Stimulated activated CD8-positive, alpha-beta memory T cell treated with anti-CD3 and anti-CD28 coated beads, Interleukin-15, amount 100 ng/mL, for 1 hour (primary cell): ENCODE measurements around the gene CCDC197.
A peak's percentile ranks its signal among the peaks of the same experiment; 100 is the strongest.

ENCODE experiments used
- DNase-seq: peaks from one replicate; pipeline ENCODE4 v3.0.0-alpha.2; 2020; ENCODE audit warnings: low read depth

Gene CCDC197

GRCh38 chr14:94025720-94026119, 28.6 kb downstream of the CCDC197 start:
- no peak for DNase-seq

- DNase-seq = peak; percentile 90
These were observed 29.2 kb downstream of the CCDC197 start, which contains the start of gene OTUB2 for GRCh38 chr14:94026173-94026888. Gene OTUB2 (plus strand): TSS chr14:94026340. CDS start chr14:94026538, 198 bp downstream.

DNA sequence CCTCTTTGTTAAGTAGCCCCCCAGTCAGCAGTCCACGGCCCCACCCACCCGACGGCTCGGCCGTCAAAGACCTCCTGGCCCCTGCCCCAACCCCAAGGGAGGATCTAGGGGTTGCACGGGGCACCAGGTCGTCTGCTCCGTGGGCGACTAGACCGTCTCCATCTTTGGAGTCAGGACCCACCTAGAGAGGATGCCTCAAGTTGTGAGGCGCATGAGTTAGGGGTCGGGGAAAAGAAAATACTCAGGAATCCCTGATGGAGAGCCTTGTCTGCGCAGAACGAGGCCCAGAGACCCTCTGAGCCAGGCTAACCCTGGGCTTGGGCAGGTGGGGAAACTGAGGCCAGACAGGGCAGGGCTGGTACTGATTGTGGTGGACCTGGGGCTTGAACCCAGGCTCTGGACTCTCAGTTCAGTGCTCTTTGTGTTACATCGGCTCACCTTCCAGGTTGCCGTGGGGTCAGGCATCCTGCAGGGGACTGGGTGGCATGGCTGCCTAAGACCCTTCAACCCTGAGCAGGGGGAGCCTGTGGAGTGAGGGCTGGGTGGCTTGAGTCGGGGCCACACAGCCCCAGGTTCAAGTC, 29.9 kb downstream of the CCDC197 start:
- DNase-seq = no peak

GRCh38 chr14:94027566-94028449, 30.7 kb downstream of the CCDC197 start:
- DNase-seq = no peak

- no peak for DNase-seq
These were observed 31.3 kb downstream of the CCDC197 start for GRCh38 chr14:94028450-94028826.

DNA sequence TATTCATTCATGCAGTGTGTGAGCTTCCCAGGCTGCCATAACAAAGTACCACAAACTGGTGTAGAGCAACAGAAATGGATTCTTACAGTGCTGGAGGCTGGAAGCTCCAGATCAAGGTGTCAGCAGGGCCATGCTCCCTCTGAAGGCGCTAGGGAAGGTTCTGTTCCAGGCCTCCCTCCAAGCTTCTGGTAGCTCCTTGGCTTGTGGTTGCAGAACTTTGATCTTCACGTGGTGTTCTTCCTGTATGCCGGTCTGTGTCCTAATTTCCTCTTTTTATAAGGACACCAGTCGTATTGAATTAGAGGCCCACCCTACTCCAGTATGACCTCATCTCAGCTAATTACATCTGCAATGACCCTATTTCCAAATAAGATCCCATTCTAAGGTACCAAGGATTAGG, 32.2 kb downstream of the CCDC197 start:
- DNase-seq = no peak

- DNase-seq = no peak
These were observed 32.6 kb downstream of the CCDC197 start for GRCh38 chr14:94029671-94030203.

- no peak for DNase-seq
These were observed 33.5 kb downstream of the CCDC197 start for GRCh38 chr14:94030571-94030970.

GRCh38 chr14:94031161-94031882, 34.2 kb downstream of the CCDC197 start:
- DNase-seq = no peak

DNA sequence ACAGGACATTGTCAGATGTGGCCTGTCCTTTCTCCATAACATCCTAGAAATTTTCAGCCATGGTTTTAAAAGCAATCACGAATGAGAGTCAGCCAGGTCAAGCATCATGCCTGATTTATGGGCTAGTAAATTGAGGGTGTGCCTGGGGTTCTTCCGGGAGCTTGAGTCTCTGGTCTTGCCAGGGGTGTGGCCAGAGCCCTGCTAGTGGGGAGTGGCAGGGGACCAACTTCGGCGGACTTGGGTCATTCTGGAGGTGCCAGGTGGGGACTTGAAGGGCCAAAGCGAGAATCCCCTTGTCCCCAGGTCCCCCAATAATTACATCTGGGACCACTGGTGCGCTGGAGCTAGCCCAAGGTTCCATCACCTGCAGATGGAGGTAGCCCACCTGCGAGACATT, 34.8 kb downstream of the CCDC197 start:
- no peak for DNase-seq

GRCh38 chr14:94034886-94035285, 37.8 kb downstream of the CCDC197 start:
- DNase-seq = no peak

DNA sequence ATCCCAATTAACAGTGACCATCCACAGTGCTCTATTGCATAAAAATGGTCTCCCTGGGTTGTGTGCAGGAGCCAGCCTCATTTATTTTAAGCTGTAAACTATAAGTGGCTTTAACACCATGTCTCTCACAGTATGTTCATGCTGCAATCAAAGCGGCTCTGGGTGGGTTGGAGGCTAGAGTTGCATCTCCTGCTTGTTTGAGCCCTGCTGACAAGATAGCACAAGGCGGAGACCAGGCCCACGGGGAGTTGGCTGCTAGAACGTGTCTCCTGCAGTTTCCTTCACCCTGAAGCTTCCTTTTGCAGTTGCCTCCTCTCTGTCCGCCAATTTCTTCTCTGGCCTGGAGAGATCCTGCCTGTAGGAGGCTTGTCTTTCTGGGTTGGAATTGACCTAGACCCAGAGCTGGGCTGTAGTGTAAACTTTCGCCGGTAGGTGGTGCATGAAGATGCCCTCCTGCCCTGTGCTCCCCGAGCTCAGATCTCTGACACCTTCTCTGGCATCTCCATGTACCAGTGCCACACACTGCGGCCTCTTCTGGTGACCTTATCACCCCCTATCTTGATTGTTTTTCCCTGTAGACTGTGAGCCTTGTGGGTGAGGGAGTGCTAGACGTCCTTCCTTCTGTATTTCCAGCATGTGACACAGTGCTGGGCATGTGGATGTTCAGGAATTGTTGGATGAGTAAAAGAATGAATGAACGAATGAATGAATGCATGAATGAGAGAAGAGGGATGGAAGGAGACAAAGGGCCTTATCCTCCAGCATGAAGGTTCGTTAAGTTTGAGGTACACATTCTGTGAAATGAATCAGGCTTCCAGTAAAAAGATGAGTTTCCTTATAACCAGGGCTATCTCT, 39.4 kb downstream of the CCDC197 start:
- DNase-seq = peak; percentile 58

DNA sequence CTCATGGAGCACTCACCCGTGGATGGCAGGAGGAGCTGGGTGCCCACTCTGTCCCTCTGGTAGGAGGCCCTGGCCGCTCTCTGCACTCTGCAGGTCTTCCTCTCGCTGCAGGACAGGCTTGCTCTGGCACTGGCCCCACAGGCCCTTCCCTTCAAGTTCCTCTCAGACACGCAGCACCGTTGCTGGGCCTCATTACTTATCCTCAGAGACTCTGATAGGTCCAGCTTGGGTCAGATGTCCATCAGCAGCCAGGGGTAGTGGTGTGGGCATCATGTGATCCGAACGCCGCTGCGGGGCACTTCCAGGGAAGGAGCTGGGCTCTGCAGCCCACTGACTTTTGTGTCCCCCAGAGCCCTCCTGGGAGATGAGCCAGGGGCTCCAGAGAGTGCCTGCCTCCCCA, 40.9 kb downstream of the CCDC197 start:
- no peak for DNase-seq

DNA sequence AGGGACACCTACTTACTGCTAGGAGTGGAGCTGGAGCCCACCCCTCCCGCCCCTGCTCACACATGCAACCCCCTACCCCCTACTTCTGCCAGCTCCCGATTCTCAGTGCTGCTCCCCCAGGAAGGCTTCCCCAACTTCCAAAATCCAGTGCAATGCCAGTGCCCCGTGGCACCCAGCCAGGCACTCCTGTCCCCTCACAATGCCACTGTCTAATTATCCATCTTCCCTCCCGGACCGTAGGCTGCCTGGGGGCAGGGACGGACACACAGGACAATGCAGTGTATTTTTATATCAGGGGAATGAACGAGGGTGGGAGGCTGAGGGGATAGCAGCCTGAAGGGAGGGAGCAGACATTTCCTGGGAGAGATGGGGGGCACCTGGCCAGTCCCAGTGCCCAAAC, 41.4 kb downstream of the CCDC197 start:
- no peak for DNase-seq

DNA sequence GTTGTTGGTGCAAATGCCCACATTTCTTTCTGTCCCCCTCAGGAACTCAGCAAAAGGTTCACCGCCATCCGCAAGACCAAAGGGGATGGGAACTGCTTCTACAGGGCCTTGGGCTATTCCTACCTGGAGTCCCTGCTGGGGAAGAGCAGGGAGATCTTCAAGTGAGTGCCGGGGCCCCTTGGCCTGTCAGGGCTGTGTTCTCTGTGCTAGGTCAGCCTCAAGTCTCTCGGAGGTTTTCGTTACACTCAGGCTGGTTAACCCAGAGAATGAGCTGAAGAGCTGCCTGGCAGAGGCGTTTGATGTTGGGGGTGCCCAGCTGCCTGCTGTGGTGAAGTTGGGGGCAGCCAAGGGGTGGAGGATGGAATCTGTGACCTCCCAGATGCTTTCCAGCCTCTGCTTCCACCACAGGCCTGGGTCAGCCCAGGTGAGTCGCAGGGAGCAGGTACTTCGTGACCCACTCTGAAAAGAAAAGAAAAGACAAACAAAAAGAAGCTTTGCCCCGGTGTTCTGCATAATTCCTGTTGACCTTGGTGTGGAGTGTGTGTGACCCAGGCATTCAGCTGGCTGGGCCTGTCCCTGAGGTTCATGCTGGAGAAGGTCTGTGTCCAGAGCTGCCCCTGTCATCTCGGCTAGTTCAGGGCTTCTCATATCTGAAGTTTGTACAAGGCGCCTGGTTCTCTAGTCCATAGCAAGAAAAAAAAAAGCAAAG, 42.0 kb downstream of the CCDC197 start:
- no peak for DNase-seq

- no peak for DNase-seq
These were observed 43.1 kb downstream of the CCDC197 start for GRCh38 chr14:94040247-94040646.

DNA sequence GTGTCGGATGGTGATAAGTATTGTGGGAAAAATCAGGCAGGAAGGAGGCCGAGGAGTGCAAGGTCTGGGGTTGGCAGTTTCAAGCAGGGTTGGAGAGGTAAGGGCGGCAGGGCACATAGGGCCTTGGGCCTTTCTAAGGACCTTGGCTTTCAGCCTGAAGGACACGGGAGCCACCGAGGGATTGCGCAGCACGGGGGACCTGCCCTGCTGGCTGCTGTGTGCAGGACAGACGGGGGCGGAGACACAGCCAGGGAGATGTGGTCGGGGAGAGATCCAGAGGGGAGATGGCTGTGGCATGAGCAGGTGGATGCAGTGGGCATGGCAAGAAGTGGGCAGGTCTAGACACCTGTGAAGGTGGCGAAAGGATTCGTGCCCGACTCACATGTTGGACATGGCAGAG, 43.7 kb downstream of the CCDC197 start:
- DNase-seq = no peak

DNA sequence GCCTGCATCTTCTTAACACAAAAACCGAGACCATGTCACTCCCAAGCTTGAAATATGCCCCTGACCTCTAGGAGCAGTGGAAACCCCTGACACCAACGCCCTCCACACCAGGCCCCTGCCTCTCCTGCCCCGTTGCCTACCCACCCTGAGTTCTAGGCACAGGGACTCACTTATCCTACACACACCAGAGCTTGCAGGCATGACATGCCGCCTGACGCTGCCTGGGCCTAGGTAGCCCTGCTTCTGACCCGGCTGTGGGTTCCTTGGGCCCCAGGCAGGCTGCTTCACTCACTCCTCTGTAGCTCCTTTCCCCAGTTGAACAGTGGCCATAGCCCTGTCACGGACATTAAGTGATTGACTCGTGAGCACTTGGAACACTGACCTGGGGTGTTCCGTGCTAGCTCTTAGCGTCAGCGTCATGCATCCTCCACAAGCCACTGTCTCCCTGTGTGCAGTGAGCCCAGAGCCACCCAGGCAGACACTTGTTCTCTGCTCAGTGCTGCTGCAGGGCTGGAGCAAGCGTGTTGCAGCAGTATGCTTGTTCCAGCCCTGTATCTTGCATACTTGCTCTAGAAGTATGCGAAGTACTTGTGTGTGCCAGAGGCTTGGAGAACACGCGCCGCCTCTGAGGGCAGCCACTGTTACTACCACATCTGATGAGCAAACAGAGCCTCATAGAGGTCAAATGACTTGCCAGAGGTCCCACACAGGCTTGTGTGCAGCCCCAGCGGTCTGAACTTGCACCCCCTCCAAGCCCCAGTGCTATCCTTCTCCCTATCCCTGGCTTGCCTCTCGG, 44.6 kb downstream of the CCDC197 start:
- DNase-seq = no peak

DNA sequence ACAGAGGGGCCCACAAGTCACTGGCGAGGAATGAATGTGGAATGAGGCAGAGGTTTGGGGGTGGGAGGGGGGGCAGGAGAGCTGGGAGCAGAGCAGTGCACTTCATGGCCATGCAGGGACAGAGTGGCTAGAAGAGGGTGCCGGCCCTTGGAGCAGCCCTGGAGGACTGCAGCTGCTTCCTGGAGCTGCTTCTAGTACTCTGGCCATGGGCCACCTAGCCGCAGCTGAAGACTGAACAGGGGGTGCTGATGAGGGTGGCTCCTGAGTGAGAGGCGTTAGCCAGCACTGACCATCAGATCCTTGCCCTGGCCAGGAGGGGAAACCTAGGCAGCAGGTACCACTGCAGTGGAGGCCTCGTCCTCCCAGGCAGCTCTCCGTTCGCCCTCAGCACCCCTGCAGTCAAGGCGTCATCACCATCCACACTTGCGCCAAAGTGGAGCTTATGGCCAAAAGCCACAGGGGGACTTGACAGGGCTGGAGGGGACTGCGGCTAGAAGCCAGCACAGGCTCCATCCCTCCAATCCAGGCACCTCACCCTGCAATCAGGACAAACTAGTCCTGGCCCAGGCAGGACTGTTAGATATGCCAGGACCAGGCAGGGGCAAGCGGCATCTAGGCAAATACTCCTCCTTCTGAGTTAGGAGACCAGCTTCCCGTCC, 45.5 kb downstream of the CCDC197 start:
- DNase-seq = no peak
